DMS79 treated with DMSO at 0.1 percent for 48 hours (cell line): ENCODE results near the gene DBX2.
"Not testable (repeated sequence)": the region's sequence is repeated elsewhere in the genome, so short reads cannot be mapped to it uniquely, and the experiment has no call there.

Source experiments
- DNase-seq: peaks from one replicate; lab custom pipeline; 2025; lab: John Stamatoyannopoulos, UW

Gene DBX2

DNA sequence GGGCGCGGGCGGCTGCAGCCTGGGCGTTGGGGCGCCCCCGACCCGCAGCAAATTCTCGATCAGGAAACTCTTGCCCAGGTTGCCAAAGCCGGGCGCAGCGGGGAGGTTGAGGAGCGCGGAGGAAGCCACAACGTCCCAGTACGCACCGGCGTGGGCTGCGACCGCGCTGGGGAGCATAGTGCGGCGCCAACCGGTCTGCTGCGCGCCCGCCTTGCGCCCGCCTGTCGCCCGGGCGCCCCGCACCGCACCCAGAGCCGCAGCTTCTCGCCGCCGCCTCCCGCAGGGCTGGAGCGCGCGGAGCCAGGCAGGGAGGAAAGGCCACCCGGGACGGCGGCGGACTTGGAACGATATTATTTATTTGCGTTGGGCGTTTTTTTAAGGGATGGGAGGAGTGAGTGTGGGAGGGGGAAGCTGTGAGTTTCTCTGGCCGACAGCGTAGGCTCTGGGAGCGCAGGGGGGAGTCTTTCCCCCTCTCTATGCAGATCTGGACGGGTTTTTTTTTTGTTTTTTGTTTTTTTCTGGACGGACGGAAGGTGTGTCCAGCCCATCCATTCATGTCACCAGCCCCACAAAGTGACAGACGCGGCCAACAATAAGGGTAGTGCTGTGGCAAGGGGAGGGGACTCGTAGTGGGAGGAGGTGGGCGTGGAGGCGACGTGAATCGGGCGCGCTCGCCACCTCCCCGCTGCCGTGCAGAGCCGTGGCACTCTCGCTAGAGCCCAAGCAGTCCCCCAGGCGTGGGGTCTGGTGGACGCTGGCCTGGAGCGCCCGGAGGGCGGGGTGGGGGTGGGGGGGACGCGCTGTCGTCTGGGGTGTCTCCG is at the start of gene DBX2:
Gene DBX2 (minus strand): TSS at position 349 of the 821 bp plus-strand sequence. CDS start 172 bp downstream, at position 177.
- no peak for DNase-seq

DNA sequence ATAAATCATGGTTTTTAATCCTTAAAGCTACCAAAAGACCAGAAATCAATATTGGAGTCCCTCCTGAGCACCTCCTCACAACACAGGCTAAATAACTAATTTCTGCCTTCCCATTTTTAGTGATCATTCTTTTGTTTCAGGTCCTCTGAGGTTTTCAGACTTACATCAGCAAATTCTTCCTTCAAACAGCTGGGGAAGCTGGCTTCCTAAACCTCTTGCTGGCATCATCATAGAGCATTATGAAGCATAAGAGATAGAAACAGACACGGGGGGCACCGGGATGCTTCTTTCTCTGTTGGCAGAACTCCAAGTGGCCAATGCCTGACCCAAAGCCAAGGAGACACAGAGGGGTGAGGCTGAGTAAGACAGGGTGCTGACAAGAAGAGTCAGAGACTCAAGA is 47.9 kb upstream of the DBX2 start:
- DNase-seq: no peak

DNA sequence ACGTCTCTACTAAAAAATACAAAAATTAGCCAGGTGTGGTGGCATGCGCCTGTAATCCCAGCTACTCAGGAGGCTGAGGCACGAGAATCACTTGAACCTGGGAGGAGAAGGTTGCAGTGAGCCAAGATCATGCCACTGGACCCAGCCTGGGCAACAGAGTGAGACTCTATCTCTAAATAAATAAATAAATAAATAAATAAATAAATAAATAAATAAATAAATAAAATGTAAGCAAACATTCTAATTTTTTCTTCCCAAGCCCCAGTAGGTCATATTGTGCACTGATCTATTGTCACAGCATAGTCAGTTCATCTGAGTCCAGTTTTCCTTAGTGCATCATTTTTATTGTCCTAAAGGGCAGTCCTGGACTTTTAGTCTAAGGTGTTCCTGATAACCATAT is 44.5 kb upstream of the DBX2 start:
- not testable (repeated sequence) for DNase-seq

DNA sequence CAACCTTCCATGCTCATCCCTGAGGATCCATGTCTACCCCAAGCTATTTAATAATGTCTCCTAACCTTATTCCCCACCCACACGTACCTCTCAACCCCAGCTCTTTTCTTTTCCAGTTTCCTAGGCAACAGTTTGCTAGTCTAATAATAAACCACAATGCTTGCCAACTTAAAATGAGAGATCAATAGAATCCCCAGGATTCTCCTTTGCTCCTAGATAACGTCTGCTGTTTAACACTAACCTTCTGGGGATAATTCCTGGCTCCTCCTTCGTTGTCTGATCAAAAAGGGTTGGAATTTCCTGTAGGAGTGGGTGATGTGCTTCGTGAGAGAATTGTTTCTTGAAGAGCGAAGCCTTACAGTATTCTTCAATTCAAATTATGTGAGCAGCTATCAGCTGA is 42.2 kb upstream of the DBX2 start:
- no peak for DNase-seq

- DNase-seq: no peak
Observed at GRCh38 chr12:45089411-45090075, 38.6 kb upstream of the DBX2 start.

DNA sequence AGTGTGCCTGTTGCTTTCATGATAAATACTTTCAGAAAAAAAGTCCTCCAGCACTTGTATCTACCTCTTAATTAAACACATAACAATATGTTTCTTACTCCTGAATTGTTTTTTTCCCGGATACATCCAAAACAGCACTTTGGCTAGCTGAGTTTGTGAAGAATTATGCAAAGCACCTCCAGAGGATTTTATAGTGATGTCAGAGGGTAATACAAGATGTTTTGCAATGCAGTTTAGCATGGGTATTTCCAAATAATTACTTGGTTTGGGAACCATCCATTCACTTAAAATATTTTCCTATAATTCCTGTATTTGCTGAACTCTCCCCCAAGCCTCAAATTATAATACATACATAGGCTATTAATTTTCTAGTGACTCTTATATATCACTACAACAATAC is 37.7 kb upstream of the DBX2 start:
- DNase-seq: no peak

DNA sequence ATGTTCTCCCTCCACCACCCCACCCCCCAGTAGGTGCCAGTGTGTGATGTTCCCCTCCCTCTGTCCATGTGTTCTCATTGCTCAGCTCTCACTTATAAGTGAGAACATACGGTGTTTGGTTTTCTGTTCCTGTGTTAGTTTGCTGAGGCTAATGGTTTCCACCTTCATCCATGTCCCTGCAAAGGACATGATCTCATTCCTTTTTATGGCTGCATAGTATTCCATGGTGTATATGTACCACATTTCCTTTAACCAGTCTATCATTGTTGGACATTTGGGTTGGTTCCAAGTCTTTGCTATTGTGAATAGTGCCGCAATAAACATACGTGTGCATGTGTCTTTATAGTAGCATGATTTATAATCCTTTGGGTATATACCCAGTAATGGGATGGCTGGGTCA is 33.3 kb upstream of the DBX2 start:
- not testable (repeated sequence) for DNase-seq

- no peak for DNase-seq
Observed at GRCh38 chr12:45077251-45077650, 26.4 kb upstream of the DBX2 start.

- DNase-seq: no peak
Observed at GRCh38 chr12:45076417-45077026, 25.6 kb upstream of the DBX2 start.

GRCh38 chr12:45075587-45076282 is 24.8 kb upstream of the DBX2 start:
- no peak for DNase-seq

DNA sequence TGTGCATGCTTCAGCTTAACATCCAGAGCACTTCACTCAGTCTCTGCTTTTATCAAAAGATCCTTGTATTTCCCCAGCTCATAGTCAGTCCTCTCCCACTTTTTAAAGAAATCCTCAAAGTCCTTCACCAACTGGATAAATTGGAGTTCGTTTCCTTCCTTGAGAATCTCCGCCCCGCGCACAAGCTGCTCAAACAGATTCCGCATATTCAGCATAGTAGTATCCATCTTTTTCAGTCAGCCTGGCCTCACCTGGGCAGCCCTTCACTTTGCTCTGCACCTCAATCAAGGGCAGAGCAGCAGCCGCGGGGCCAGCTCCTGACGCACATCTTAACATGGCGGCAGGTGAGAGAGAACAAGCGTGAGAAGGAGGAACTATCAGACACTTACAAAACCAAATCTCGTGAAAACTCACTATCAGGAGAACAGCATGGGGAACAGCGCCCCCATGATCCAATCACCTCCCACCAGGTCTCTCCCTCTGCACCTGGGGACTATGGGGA is 14.3 kb upstream of the DBX2 start:
- no peak for DNase-seq

DNA sequence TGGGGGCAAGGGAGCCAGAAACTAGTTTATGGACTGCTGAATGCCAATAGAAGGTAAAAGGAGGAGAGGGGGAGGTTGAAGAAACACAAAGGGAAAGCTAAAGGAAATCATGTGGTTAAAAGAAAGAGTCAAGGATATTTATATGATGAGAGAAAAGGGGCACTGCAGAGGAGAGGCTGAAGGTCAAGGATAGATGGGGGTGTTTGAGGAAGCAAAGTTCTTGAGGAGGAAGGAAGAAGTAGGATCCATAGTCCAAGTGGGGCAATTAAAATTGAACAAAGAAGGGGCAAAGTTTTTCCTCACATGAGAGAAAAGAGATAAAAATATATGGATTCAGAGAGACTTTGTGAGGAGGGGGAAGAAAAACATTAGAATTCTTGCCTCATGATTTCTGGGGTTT is 10.1 kb upstream of the DBX2 start:
- DNase-seq: no peak

- DNase-seq: no peak
Observed at GRCh38 chr12:45051572-45052125, 750 bp upstream of the DBX2 start.

DNA sequence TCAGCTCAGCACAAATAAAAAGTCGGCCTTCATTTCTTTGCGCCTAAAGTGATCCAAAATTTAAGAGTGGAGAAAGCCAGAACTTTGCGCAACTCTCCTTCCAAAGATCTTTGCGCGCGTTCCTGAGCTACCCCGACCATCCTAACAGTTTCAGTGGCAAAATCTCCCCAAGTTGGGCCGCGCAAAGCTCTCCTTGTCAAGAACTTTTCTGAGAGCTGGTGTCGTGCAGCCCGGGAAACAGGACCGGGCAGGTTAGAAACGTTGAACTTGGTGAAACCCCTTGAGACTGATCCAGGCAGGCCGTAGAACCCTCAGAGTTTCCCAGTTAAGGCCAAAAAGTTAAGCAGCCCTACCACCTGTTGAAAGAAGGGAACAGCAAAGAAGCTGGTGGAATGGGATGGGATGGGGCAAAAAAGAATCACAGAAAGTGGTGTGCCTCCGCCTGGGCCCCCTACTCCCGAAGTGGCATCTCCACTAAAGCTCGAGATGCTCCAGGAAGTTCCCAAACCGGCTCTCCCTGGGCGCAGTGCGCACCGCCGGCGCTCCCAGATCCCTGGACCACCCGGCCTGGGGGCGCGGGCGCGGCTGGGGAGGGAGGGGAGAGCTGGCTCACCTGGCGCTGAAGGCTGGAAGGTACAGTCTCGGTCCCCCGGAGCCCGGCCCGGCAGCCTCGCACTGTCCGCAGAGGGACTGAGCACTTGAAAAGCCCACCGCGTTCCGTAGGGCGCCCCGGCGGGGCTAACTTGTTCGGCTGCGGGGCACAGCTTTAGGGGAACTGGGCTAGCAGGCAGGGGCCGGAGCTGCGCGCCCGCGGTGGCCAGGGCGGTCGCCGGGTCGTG is 768 bp downstream of the DBX2 start:
- DNase-seq: no peak

DNA sequence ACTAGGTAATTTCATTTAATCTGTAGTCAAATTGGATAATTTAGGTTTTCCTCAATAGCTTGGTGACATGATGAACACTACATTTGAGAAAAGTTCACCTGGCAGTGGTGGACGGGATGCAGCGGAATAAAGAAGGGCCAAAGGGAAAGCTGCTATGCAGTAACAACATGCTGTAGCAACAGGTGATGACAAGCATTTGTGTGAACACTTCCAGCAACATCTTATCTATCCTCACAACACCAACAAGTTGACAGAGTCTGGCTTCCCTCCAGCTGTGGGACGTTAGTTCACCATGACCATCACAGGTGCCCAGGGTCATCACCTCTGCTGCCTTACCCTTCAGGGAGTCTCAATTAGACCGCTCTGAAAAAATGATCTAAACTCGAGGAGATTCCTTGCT is 8.3 kb downstream of the DBX2 start:
- DNase-seq: no peak

GRCh38 chr12:45040977-45041376 is 9.9 kb downstream of the DBX2 start:
- no peak for DNase-seq

- DNase-seq: no peak
Observed at GRCh38 chr12:45039757-45040156, 11.1 kb downstream of the DBX2 start.

DNA sequence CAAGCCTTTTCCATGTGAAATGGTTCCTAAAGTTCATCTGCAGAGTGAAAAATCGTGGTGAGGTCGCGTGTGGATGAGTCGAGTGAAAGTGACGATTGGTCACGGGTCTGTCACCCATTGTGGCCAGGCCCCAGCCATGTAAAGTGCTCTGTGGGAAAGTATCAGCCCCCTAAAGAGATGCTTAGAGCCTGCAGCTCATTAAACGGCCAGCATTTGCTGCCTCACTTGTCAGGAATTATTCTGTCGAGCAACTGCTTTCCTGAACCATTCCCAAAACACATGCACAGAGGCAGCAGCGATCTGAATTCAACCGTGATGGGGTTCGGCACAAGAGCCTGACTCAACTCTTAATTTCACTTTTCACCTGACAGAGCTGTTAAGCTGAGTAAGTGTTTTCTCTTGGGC is 16.0 kb downstream of the DBX2 start:
- DNase-seq: no peak

- DNase-seq: no peak
Observed at GRCh38 chr12:45017916-45018315, 33.0 kb downstream of the DBX2 start.

DNA sequence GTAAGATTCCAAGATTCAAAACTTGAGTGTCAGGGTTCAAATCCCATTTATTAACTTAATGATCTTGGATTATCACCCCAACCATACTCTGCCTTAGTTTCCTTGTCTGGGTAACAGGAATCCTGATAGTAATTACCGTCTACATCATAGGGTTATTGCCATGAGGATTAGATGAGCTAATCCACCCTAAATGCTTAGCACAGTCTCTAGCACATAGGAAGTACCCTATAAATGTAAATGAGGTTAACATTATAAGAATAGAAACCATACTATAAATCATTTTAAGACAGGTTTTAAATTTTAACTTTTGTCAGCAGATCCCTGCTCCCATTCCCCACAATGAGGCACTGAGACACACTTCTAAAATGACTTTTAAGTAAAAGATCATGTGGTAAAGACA is 36.5 kb downstream of the DBX2 start:
- no peak for DNase-seq

GRCh38 chr12:45012749-45013148 is 38.1 kb downstream of the DBX2 start:
- no peak for DNase-seq
